Ammon's horn (tissue), 1 donor: ENCODE data around the gene TMEM229A.
"Not testable (repeated sequence)": the region's sequence is repeated elsewhere in the genome, so short reads cannot be mapped to it uniquely, and the experiment has no call there.

Source experiments
- DNase-seq: peaks from one replicate; pipeline ENCODE4 v3.0.0-alpha.2; 2016; ENCODE audit warnings: low spot score

Gene TMEM229A

GRCh38 chr7:124032369-124033094, at the start of gene TMEM229A:
TMEM229A (minus strand) TSS chr7:124033067; CDS start chr7:124033003, 64 bp downstream.
- peak; percentile 74 for DNase-seq

DNA sequence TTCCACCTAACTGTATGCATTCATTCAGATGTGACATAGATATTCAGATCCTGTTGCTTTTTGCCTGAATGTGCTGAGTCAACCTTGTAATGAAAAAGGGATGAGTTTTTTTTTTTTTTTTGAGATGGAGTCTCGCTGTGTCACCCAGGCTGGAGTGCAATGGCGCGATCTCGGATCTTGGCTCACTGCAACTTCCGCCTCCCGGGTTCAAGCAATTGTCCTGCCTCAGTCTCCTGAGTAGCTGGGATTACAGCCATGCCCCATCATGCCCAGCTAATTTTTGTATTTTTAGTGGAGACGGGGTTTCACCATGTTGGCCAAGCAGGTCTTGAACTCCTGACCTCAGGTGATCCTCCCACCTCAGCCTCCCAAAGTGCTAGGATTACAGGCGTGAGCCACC, 49.4 kb upstream of the TMEM229A start:
- not testable (repeated sequence) for DNase-seq

GRCh38 chr7:124077546-124077945, 44.7 kb upstream of the TMEM229A start:
- no peak for DNase-seq

DNA sequence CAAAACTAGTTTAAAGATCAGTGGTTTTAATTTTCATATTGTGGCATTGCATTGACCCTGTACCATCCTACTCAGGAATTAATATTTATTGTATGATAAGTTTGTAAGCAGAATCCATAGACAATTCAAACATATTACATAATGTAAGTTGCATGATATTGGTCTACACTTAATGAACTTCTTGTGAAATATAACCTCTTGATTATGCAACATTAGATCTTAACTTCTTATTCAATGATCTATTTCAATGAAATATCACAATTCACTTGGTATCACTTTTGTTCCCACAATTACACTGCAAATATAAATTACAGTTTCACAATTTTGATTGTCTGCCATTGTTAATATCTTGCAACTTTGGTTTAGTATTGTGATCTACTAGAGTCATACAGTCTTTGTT, 44.0 kb upstream of the TMEM229A start:
- no peak for DNase-seq

DNA sequence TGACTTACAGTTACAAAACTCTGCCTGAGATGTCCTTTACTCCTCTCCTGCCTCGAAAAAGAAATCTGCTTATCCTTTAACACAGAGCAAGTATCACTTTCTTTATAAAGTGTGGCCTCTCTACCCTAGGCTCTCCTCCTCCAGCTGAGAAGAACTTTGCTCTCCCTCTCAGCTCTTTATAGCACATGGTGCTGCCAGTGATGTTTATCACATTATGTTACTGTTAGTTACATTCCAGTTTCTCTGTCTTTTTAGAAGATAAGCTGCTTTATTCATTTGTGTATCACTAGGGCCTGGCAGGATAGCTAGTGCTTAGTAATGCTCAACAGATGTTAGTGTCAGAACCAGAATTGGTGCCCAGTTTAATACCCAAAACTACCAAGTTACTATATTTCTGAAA, 41.1 kb upstream of the TMEM229A start:
- peak; percentile 45 for DNase-seq

GRCh38 chr7:124073310-124073645, 40.4 kb upstream of the TMEM229A start:
- DNase-seq, result no peak

GRCh38 chr7:124072603-124073309, 39.9 kb upstream of the TMEM229A start:
- no peak for DNase-seq

GRCh38 chr7:124071843-124072242, 39.0 kb upstream of the TMEM229A start:
- DNase-seq, result no peak

GRCh38 chr7:124062171-124062570, 29.3 kb upstream of the TMEM229A start:
- no peak for DNase-seq

GRCh38 chr7:124060528-124060927, 27.7 kb upstream of the TMEM229A start:
- no peak for DNase-seq

GRCh38 chr7:124059375-124059774, 26.5 kb upstream of the TMEM229A start:
- DNase-seq, result no peak

GRCh38 chr7:124058515-124058914, 25.6 kb upstream of the TMEM229A start:
- no peak for DNase-seq

DNA sequence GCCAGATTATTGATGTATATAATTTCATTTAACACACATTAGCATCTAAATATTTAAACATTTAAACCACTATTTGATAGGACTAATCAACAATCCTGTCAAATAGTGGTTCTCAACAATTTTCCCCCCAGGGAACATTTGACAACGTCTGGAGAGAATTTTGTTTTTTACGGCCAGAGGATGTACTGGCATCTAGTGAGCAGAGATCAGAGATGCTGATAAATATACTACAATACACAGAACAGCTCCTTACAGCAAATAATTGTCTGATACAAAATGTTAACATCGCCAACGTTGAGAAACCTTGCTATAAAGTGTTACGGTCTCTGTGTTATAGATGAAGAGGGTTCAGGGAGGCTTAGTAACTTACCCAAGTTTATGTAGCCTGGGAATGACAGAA, 25.0 kb upstream of the TMEM229A start:
- DNase-seq, result no peak

GRCh38 chr7:124056234-124056633, 23.4 kb upstream of the TMEM229A start:
- no peak for DNase-seq

- no peak for DNase-seq
Observed at GRCh38 chr7:124051681-124052377, 19.0 kb upstream of the TMEM229A start.

DNA sequence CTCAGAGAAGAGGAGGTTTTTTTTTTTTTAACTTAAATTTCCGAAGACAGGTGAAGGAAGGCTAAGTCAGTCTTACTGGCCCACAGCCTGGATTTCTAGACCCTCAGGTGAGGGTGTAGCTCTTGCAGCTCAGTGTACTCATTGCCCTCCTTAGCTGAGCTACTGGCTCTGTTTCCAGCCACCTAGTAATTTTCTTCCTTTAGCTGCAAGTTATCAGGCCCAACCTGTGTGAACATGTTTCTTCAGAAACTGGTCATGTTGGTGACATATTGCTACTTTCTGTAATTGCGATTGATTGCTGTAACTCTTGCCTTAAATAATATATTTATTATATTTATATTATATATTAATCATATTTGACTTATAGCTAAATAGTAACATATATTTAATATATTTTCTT, 10.0 kb upstream of the TMEM229A start:
- no peak for DNase-seq

- no peak for DNase-seq
Observed at GRCh38 chr7:124041439-124041838, 8.6 kb upstream of the TMEM229A start.

GRCh38 chr7:124037902-124038301, 5.0 kb upstream of the TMEM229A start:
- DNase-seq, result not testable (repeated sequence)

DNA sequence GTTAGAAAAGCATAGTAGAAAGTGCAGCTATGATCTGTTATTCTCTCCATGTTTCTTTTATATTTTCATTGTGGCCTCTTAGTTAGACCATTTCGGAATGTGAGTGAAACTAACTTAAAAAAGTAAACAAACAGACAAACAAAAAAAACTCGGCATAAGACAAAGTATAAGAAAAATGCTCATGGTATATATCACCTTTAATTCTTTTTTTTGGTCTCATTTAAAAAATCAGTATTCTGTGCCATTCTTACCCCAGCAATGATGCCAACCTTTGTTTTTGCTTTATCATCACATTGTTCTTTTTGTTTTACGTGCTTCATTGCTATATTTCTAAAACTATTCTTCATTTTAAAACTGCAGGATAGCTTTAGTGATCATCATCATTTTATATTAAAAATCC, 2.8 kb upstream of the TMEM229A start:
- DNase-seq, result no peak

GRCh38 chr7:124034754-124035100, 1.9 kb upstream of the TMEM229A start:
- DNase-seq, result no peak

DNA sequence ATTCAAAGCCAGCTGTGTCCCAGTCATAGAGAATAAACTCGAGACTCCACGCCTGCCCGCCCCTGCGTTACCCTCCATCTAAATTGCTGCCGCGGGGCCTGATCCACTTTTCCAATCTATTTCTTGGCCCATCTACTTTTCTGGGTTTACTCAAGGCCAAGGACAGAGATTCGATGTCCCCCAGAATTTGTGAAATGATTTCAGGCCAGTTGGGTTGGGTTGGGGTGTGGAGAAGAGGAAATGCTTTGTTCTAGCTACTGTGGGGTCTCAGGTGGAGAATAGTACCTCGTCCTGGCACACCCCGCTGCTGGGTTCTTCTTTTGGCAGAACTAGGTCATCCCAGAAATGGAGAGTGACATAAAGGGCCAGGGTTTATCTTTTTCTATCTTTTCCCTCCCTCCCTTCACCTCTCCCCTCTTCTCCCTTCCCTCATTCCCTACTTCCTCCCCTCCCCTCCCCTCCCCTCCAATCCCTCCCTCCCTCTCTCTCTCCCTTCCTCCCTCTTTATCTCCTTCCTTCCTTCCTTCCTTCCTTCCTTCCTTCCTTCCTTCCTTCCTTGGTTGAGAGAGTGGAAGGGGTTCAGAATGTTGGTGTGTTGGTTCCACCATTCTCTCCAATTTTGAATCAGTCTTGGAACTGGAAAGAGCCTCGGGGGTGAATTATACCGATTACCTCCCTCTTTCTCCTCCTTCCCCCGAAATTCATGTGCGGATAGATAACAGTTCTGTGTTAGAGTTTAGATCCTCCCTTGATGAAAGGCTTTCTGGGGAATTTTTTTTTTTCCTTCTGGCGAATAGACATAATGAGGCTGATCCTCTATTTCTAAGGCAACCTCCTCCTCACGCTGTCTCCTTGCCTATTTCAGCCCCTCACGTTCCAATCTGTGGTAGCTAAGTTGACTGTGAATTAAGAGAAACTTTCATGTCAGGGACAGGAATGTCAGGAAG, 1.2 kb upstream of the TMEM229A start:
- DNase-seq, result no peak
